Posterior cingulate gyrus (tissue), 11 donors: ENCODE data around the gene PLXDC2.
A peak's percentile ranks its signal among the peaks of the same experiment; 100 is the strongest.

Experiments used
- DNase-seq, 10 donors: peaks; one replicate each; pipeline versions ENCODE4 v3.0.0 to v3.0.0-alpha.2; 2020 to 2021; ENCODE audit warnings: mixed read lengths in 3 of 10
- intact Hi-C: fragments of 100-400 bp; cut with DNase I; formaldehyde crosslinking; loops from one replicate; pipeline ENCODE4 v1.15.1; 2023

The PLXDC2 gene

DNA sequence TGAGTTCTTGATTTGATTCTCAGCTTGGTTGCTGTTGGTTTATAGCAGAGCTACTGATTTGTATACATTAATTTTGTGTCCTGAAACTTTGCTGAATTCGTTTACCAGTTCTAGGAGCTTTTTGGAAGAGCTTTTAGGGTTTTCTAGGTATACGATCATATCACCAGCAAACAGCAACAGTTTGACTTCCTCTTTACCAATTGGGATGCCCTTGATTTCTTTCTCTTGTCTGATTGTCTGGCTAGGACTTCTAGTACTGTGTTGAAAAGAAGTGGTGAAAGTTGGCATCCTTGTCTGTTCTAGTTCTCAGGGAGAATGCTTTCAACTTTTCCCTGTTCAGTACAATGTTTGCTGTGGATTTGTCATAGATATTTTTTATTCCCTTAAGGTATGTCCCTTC, 86.2 kb downstream of the PLXDC2 start:
- no peak for DNase-seq
- intact Hi-C loops = no loop called here

GRCh38 chr10:19904202-19904661, 88.0 kb downstream of the PLXDC2 start:
- intact Hi-C loops = no loop called here
- DNase-seq = no peak

- intact Hi-C loops = no loop called here
- DNase-seq = no peak
Measured at GRCh38 chr10:19906108-19906791, 90.0 kb downstream of the PLXDC2 start.

DNA sequence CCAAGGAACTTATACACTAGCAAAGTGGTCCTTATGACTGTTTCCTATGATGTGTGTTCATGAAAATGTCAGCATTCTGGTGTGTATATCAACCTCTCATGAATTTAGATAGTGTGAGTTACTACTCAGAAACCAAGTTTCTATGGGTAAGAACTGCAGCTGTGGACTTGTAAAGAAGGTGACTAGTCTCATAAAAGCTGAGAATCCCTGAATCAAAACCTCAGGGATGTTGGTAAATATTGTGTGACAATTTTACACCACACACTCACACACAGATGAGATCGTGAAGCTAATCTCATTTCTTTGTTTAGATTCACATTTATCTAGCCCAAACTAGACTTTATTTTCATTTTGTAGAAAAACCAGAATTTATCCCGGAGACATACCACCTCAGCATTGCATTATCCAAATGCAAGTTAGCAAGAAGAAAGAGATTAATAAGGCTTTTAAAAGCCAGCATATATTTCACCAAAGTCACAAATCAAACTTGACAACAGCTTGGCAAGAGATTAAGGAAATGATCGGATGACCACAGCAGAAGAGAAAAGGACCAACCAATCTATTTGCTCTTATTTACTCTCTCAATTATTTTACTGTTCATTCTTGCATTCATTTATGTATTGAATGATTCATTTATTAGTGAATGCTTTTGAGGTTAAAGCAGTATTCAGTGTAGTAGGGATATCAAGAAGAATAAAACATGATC, 92.9 kb downstream of the PLXDC2 start:
- no peak for DNase-seq
- intact Hi-C loops = no loop called here

DNA sequence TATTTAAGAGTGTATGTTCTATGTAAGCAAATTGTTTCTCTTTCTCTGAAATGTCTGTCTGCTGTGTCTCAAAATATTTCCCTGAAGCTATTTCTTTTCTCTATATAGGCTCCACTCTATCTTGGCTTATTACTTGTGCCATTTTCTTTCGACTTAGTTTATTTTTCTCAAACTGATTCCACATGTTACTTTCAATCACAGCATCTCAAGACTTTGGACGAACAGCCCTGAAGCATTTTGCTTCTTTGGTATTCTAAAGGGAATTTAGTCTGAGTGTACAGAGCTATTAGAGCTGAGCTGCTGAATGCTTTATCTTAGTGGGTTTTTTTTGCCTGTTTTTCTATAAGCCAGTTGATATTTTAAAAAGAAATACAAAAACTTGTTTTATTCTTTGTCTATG, 95.7 kb downstream of the PLXDC2 start:
- DNase-seq = no peak
- intact Hi-C loops = no loop called here

GRCh38 chr10:19913987-19914386, 97.8 kb downstream of the PLXDC2 start:
- DNase-seq = no peak
- intact Hi-C loops = no loop called here

GRCh38 chr10:19915125-19915524, 98.9 kb downstream of the PLXDC2 start:
- DNase-seq = no peak
- intact Hi-C loops = no loop called here

DNA sequence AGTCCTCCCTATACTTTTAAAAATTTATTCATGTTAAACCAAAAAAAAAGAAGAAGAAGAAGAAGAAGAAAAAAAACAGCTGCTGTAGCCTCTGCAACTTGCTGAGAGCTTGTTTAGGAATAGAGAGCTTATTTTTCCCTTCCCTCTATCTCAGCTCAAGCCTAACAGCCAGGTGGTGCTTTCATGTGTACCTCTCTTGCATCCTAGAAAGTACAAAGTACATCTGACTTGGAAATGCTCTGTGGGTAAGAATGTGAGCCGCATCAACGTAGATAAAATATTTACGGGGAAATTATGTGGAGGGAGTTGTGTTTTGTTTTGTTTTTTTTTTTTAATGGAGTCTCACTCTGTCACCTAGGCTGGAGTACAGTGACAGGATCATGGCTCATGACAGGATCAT, 99.6 kb downstream of the PLXDC2 start:
- DNase-seq = no peak
- intact Hi-C loops = no loop called here

DNA sequence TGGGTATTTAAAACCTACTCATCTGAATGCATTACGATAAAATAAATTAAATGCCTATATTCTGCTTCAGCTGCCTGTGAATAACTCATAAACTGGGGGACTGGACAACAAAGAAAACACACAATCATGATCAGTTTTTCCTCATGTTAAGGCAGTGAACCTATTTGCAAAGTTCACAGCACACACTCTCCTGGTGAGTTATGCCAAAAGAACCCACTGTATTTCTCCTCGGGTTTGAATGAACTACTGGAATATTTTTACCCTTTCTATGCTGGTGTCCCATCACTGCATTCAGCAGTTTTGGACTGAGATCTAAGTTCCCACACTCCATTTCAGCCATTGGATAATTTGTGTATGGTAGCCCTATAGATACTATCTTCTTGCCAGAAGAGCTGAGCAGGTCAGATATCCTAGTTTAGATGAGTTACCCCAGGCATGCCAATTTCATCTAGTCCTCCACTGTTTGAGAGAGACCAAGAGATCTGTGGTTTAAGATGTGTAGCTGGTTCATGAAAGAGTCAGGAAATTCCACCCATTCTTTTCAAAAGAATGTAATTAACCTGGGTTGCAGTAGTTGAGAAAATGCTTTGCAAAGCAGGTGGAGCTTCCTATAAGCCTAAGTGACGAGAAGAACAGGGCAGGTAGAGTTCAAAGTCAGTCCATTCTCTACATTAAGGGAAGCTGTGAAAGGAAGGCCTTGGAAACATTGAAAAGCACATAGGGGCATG, 101.7 kb downstream of the PLXDC2 start:
- intact Hi-C loops = no loop called here

DNA sequence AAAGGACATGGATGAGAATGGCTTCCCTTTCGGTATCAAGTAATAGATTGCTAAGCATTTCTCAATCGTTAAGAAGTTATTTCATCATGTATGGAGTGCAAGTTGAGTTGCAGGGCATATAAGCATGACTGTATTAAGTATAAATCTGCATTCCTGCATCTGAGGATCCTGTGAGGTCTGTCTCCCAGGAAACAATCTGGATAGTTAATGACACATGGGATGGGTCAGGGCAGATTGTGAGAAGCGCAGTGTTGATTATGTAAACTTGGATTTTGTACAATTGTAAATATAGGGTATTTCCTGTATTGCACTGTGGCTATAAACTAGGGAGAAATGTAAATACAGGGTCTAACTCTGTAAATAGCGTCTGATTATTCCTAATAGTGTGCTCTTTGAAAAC, 102.6 kb downstream of the PLXDC2 start:
- DNase-seq = no peak
- intact Hi-C loops = no loop called here

More for the DNA sequence above, 101.7 kb downstream of the PLXDC2 start:
- DNase-seq = no peak

GRCh38 chr10:19919671-19920070, 103.4 kb downstream of the PLXDC2 start:
- no peak for DNase-seq
- intact Hi-C loops = no loop called here

DNA sequence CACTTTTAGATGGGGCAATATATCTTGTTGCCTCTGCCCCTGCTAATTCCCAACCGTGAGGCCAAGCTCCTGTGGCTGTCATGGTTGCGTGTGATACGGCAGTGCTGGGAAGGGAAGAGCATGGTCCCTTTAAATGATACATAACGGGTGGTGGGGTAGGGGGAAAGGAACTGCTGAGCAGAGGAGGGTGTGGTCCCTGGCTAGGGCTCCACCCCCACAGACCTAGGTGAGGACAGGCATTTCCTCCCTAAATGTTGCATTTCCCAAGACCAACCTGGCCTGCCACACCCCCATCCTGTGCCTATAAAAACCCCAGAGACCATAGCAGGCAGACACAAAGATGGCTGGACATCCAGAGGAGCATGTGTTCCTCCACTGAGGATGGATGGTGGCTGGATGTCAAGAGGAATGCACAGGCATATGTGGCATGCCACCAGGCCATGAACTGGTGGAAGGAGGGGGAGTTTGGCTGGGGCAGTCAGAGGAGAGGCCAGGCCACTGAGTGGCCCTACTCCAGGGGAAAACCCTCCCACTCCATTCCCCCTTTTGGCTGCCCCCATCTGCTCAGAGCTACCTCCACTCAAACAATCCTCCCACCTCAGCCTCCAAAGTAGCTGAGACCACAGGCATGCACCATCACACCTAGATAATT, 104.0 kb downstream of the PLXDC2 start:
- intact Hi-C loops = no loop called here

DNA sequence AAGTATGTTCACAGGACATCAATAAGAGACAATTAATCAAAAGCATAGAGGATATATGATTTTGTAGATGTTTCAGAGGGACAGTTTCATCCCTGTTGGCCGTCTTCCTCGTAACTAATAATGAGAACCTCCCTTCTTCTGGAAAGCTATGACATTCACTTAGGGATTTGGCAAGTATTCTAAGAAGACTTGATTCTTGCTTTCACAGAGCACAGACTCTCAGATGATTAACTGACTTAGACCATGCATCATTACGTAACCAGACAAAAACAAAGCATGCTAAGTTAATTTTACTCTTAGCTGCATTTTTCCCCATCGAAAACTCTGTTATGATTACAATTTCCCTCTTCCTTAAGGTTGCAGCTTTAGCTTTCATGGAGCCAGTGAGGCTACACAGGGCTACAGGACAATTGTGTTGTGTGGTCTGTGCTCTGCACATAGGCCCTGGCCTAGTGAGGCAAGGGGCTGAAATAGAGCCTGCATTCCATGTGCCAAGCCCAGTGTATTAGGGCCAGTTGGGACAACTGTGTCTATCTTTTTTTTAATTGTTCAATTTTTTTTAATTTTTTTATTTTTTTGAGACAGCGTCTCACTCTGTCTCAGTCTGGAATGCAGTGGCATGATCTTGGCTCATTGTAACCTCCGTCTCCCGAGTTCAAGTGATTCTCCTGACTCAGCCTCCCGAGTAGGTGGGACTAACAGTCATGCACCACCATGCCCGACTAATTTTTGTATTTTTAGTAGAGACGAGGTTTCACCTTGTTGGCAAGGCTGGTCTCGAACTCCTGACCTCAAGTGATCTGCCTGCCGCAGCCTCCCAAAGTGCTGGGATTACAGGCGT, 105.3 kb downstream of the PLXDC2 start:
- intact Hi-C loops = no loop called here
- no peak for DNase-seq

More for the DNA sequence above, 104.0 kb downstream of the PLXDC2 start:
- peak in 1 of 10 donors; percentile 75 for DNase-seq

DNA sequence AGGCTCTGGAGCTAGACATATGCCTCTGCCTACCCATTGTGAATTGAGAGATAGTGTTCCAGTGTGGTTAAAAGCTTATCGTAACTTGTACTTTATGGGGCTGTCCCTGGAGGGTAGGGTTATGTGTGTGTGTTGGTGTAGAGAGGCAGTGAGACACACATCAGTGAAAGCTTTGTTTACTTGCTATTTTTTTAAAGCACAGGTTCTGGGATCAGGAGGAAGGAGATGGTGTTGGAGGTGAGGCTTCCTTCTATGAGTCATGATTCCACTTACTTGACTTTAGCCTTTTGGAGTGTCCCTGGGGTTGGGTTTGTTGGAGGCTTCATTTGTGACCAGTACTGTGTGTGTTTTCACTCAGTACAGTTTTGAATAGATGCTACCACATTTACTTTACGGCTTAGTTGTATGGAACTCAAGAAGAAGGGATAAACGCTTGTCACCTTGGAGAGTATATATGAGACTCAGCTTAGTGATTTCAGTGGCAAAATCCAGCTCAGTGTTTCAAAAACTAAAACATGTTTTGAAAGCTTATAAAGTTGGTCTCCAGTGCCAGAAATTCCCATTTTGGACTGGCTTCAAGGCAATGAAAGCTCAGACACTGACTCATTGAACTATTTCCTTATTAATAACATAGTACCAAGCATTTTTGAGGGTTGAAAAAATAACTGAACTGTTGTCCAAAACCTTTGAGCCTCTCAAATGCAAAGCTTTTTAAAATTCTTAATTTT, 106.2 kb downstream of the PLXDC2 start:
- no peak for DNase-seq
- intact Hi-C loops = no loop called here

GRCh38 chr10:19925064-19925463, 108.8 kb downstream of the PLXDC2 start:
- DNase-seq = no peak
- intact Hi-C loops = no loop called here

DNA sequence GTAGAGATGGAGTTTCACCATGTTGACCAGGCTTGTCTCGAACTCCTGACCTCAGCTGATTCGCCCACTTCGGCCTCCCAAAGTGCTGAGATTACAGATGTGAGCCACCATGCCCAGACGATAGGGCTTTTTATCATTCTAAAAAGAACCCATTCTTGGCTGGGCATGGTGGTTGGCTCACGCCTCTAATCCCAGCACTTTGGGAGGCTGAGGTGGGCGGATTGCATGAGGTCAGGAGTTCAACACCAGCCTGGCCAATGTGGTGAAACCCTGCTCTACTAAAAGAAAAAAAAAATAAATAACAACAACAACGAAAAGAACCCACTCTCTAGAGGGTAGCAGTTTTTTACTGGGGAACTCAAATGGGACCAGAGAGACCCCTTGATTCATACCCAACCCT, 112.7 kb downstream of the PLXDC2 start:
- intact Hi-C loops = no loop called here

DNA sequence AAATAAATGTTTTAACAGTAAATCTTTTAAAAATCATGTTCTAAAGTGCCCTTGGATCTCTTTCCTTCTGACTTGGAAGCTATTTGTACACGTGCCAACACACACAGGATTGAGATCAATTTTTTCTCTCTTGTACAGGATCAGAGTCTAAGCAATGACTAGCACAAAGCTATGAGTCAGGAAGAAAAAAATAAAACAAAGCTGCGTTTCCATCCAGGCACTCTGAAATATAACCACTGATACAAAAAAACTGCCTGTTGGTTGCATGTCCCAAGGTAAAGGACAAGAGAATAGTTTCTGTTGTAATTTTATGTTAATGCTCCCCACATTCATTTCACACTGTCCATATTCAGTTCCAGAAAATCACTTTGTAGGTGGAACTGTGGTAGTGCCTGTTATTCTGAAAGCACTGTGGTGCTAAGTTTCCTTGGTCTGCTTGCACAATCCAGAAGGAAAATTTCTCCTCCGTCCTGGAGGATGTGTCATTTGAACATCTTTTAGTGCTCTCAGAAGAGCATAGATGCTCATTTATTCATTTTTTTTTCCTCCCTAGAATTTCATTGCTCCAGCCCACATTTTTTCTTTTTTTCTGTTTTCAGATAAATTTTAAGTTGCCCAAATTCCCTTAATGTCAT, 113.4 kb downstream of the PLXDC2 start:
- intact Hi-C loops = no loop called here
- no peak for DNase-seq

More for the DNA sequence above, 112.7 kb downstream of the PLXDC2 start:
- no peak for DNase-seq

GRCh38 chr10:19930936-19931893, 115.0 kb downstream of the PLXDC2 start:
- no peak for DNase-seq
- intact Hi-C loops = no loop called here
